Neural cell (in vitro differentiated cells): ENCODE measurements around the gene ITK. TPM values are rescaled to one million over a fixed set of nuclear protein-coding genes. Genes with fewer than 3 reads are reported as not detected.

Experiments used
- H2AFZ ChIP-seq: fragments of 200-600, 300-800 bp; sonication (generic), shearing (Covaris generic); 2 replicates; pipeline ENCODE4 v1.6.0; 2014; ENCODE audit warnings: low read depth, mild to moderate bottlenecking, antibody characterized with exemption, low read length, moderate library complexity
- H3F3A ChIP-seq: fragments of 200-600 bp; shearing (Covaris generic); 2 replicates; pipeline ENCODE4 v1.6.1; 2016; ENCODE audit warnings: mild to moderate bottlenecking, moderate library complexity, mixed read lengths, antibody characterized with exemption, low read length; ENCODE audit not compliant: insufficient read depth, poor library complexity, severe bottlenecking
- H3K27ac ChIP-seq: fragments of 200-600, 300-800 bp; sonication (generic), shearing (Covaris generic); 2 replicates; pipeline ENCODE4 v1.5.1; 2014; ENCODE audit warnings: mild to moderate bottlenecking, low read length, moderate library complexity
- H3K27me3 ChIP-seq: fragments of 300-800, 200-600 bp; sonication (generic), shearing (Covaris generic); 2 replicates; pipeline ENCODE4 v1.6.0; 2014; ENCODE audit warnings: mild to moderate bottlenecking, low read depth, low read length, moderate library complexity; ENCODE audit not compliant: insufficient read depth
- H3K36me3 ChIP-seq: fragments of 300-800, 200-600 bp; sonication (generic), shearing (Covaris generic); 2 replicates; pipeline ENCODE4 v1.5.1; 2014; ENCODE audit warnings: mild to moderate bottlenecking, antibody characterized with exemption, low read length, moderate library complexity; ENCODE audit not compliant: insufficient read depth
- H3K4me2 ChIP-seq: fragments of 300-800, 200-600 bp; sonication (generic), shearing (Covaris generic); 2 replicates; pipeline ENCODE4 v1.6.0; 2014; ENCODE audit warnings: mild to moderate bottlenecking, low read length
- H3K4me3 ChIP-seq: fragments of 300-800, 200-600 bp; sonication (generic), shearing (Covaris generic); 2 replicates; pipeline ENCODE4 v1.5.1; 2014; ENCODE audit warnings: mild to moderate bottlenecking, low read length, moderate library complexity
- H3K79me2 ChIP-seq: fragments of 200-600 bp; shearing (Covaris generic); replicated peaks from 2 replicates; pipeline ENCODE4 v1.6.0; 2014; ENCODE audit warnings: mild to moderate bottlenecking, low read length, moderate library complexity; ENCODE audit not compliant: insufficient read depth
- H3K9ac ChIP-seq: fragments of 300-800, 200-600 bp; sonication (generic), shearing (Covaris generic); 2 replicates; pipeline ENCODE4 v1.6.1; 2016; ENCODE audit warnings: mild to moderate bottlenecking, low read length, mixed read lengths
- H3K9me2 ChIP-seq: fragments of 200-600 bp; shearing (Covaris generic); 2 replicates; pipeline ENCODE4 v1.6.1; 2016; ENCODE audit warnings: mild to moderate bottlenecking, low read length, mixed read lengths; ENCODE audit not compliant: insufficient read depth
- H3K9me3 ChIP-seq: fragments of 200-600, 300-800 bp; sonication (generic), shearing (Covaris generic); 2 replicates; pipeline ENCODE4 v1.6.1; 2016; ENCODE audit warnings: mild to moderate bottlenecking, mixed run types, low read length, moderate library complexity, mixed read lengths
- H4K20me1 ChIP-seq: fragments of 200-600 bp; shearing (Covaris generic); 2 replicates; pipeline ENCODE4 v1.6.1; 2016; ENCODE audit warnings: mild to moderate bottlenecking, mixed run types; ENCODE audit not compliant: insufficient read depth
- CTCF ChIP-seq: fragments of 450-650 bp; IDR thresholded peaks from 2 replicates; pipeline ENCODE4 v1.5.1; 2014; ENCODE audit warnings: antibody characterized with exemption, mild to moderate bottlenecking, moderate library complexity; ENCODE audit not compliant: poor library complexity, severe bottlenecking
- EP300 ChIP-seq: fragments of 450-650 bp; conservative IDR thresholded peaks from 2 replicates; pipeline ENCODE4 v1.6.1; 2014; ENCODE audit warnings: antibody characterized with exemption, mild to moderate bottlenecking, moderate library complexity; ENCODE audit not compliant: poor library complexity, severe bottlenecking
- EZH2 ChIP-seq: fragments of 200-600, 300-800 bp; shearing (Covaris generic), sonication (generic); IDR thresholded peaks from 2 replicates; pipeline ENCODE4 v1.6.1; 2014; ENCODE audit warnings: antibody characterized with exemption, low read length, borderline replicate concordance, mild to moderate bottlenecking; ENCODE audit not compliant: insufficient read depth, poor library complexity, severe bottlenecking
- MXI1 ChIP-seq: fragments of 450-650 bp; conservative IDR thresholded peaks from 2 replicates; pipeline ENCODE4 v1.6.1; 2014; ENCODE audit warnings: antibody characterized with exemption, mild to moderate bottlenecking; ENCODE audit not compliant: poor library complexity, severe bottlenecking
- POLR2AphosphoS5 ChIP-seq: IDR thresholded peaks from 2 replicates; pipeline ENCODE4 v1.6.1; 2012
- RAD21 ChIP-seq: fragments of 450-650 bp; conservative IDR thresholded peaks from 2 replicates; pipeline ENCODE4 v1.6.1; 2014; ENCODE audit warnings: antibody characterized with exemption, mild to moderate bottlenecking, moderate library complexity
- REST ChIP-seq: IDR thresholded peaks from 2 replicates; pipeline ENCODE4 v1.6.1; 2012; ENCODE audit warnings: borderline replicate concordance
- SMC3 ChIP-seq: fragments of 450-650 bp; conservative IDR thresholded peaks from 2 replicates; pipeline ENCODE4 v1.6.1; 2014; ENCODE audit warnings: antibody characterized with exemption, mild to moderate bottlenecking, moderate library complexity; ENCODE audit not compliant: poor library complexity
- TAF1 ChIP-seq: IDR thresholded peaks from 2 replicates; pipeline ENCODE4 v1.6.1; 2012; ENCODE audit warnings: low read depth
- polyA plus RNA-seq: library from polyadenylated mRNA; depleted of rRNA; stranded (reverse); fragments of >200 nt; gene quantifications from 2 replicates; pipeline ENCODE4 v1.2.3, GENCODE V29; 2014

Gene ITK
- polyA plus RNA-seq, 1 donor from 2014 or later, result not detected

DNA sequence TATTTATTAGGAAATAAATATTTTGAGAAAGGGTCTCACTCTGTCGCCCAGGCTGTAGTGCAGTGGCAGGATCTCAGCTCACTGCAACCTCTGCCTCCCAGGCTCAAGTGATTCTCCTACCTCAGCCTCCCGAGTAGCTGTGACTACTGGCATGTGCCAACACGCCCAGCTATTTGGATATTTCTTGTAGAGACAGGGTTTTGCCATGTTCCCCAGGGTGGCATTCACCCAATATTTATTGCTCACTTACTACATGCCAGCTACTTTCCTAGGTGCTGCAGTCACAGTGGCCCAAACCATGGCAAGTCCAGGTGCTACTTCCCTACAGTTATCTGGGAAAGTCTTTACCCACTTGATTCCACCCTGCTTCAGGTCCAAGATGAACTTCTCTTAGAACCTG lies 29.6 kb upstream of the ITK start:
- Histone ChIP-seq H2AFZ (no peak overlapping the region), H3K9me2 (no peaks in the 10 kb centered on the region), H3K4me2 (no peak overlapping the region), H3K27ac (no peak overlapping the region), H3K36me3 (no peaks in the 10 kb centered on the region), H3K9me3 (no peaks in the 10 kb centered on the region), H4K20me1 (no peaks in the 10 kb centered on the region), H3K27me3 (no peaks in the 10 kb centered on the region), H3K4me3 (no peak overlapping the region), H3F3A (no peaks in the 10 kb centered on the region), H3K79me2 (no peaks in the 10 kb centered on the region), H3K9ac (no peak overlapping the region)
- no peak for TF ChIP-seq POLR2AphosphoS5

DNA sequence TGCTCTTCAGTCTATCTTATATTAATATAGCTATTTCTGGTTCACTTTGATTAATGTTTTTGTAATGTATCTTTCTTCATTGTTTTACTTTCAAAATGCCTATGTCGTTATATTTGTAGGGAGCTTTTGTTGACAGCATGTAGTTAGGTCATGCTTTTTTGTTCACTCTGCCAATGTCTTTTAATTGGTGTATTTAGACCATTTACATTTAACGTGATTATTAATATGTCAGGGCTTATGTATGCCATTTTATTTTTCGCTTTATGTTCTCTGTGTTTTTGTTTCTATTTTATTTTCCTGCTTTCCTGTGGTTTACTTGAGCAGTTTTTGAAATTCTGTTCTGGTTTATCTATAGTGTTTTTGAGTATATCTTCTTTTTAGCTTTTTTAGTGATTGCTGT lies 25.3 kb upstream of the ITK start:
- H3K9ac ChIP-seq, result no peak overlapping the region
- no peaks in the 10 kb centered on the region for H3K27me3 ChIP-seq
- no peaks in the 10 kb centered on the region for H3K9me2 ChIP-seq
- no peaks in the 10 kb centered on the region for H4K20me1 ChIP-seq
- H3K4me2 ChIP-seq, result no peak overlapping the region
- H2AFZ ChIP-seq, result no peak overlapping the region
- no peaks in the 10 kb centered on the region for H3K36me3 ChIP-seq
- no peaks in the 10 kb centered on the region for H3K79me2 ChIP-seq
- H3F3A ChIP-seq, result no peaks in the 10 kb centered on the region
- H3K4me3 ChIP-seq, result no peak overlapping the region
- TF ChIP-seq POLR2AphosphoS5 (no peak), EP300 (no peak), EZH2 (no peak), CTCF (no peak), TAF1 (no peak), RAD21 (no peak), REST (no peak), SMC3 (no peak)
- H3K27ac ChIP-seq, result no peak overlapping the region
- no peaks in the 10 kb centered on the region for H3K9me3 ChIP-seq

DNA sequence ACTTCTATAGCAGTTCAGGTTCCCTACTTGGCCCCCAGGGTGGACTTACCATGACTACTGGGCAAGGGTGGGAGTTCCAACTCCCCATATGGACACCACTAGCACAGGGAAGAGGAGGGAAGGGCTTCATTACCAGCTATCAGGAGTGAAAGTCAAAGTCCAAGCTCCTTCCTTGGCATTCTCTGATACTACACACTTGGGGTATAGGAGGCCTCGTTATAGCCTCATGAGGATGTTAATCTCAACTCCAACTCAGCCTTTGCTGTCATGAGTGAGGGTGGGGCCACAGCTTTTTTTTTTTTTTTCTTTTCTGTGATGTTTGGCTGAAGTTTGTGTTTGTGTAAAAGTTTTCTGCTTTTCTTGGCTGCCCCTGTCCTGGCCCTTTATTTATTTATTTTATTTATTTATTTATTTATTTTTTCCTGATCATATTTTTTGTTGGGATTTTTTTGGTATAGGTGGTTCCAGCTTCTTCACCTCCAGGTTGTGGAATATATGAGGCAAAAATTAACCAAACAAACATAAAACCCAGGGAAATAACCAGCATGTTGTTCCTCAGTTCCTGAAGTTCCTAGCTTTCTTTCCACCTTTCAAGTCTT lies 23.2 kb upstream of the ITK start:
- Histone ChIP-seq H3K79me2 (no peaks in the 10 kb centered on the region), H3K9me3 (no peaks in the 10 kb centered on the region), H3K36me3 (no peaks in the 10 kb centered on the region), H3K9ac (no peak overlapping the region), H3K9me2 (no peaks in the 10 kb centered on the region), H3F3A (no peaks in the 10 kb centered on the region), H3K27ac (no peak overlapping the region), H3K4me2 (no peak overlapping the region), H4K20me1 (no peaks in the 10 kb centered on the region), H3K27me3 (no peaks in the 10 kb centered on the region), H2AFZ (no peak overlapping the region), H3K4me3 (no peak overlapping the region)
- TF ChIP-seq REST (no peak), MXI1 (no peak), EP300 (no peak)
